Mucosa of rectum (tissue), 2 donors: Measurements from ENCODE around the gene RPUSD3.

Experiments used
- H3K27ac ChIP-seq, 2 donors: one replicate each; pipeline ENCODE4 v1.7.0; 2013; ENCODE audit warnings: inconsistent platforms in 2 of 2, low read depth in 2 of 2, low read length in 2 of 2
- H3K27me3 ChIP-seq, 2 donors: one replicate each; pipeline ENCODE4 v1.7.0; 2013; ENCODE audit warnings: low read length in 2 of 2; ENCODE audit not compliant: control insufficient read depth in 2 of 2, insufficient read depth in 2 of 2
- H3K36me3 ChIP-seq, 2 donors: one replicate each; pipeline ENCODE4 v1.7.0; 2013; ENCODE audit warnings: low read length in 2 of 2; ENCODE audit not compliant: control insufficient read depth in 2 of 2, insufficient read depth in 2 of 2
- H3K4me1 ChIP-seq, 2 donors: one replicate each; pipeline ENCODE4 v1.7.0; 2013; ENCODE audit warnings: low read length in 2 of 2, mild to moderate bottlenecking in 1 of 2; ENCODE audit not compliant: control insufficient read depth in 2 of 2, insufficient read depth in 2 of 2
- H3K4me3 ChIP-seq, 2 donors: one replicate each; pipeline ENCODE4 v1.7.0; 2013; ENCODE audit warnings: low read length in 2 of 2
- H3K9ac ChIP-seq, 2 donors: one replicate each; pipeline ENCODE4 v1.7.0; 2013; ENCODE audit warnings: low read length in 2 of 2, low read depth in 1 of 2, mild to moderate bottlenecking in 1 of 2
- H3K9me3 ChIP-seq, 2 donors: one replicate each; pipeline ENCODE4 v1.7.0; 2013; ENCODE audit warnings: low read length in 2 of 2; ENCODE audit not compliant: control insufficient read depth in 2 of 2
- donor health status: healthy.
- donor health status: Normal muscosa, but diverticular disease.

Gene RPUSD3

DNA sequence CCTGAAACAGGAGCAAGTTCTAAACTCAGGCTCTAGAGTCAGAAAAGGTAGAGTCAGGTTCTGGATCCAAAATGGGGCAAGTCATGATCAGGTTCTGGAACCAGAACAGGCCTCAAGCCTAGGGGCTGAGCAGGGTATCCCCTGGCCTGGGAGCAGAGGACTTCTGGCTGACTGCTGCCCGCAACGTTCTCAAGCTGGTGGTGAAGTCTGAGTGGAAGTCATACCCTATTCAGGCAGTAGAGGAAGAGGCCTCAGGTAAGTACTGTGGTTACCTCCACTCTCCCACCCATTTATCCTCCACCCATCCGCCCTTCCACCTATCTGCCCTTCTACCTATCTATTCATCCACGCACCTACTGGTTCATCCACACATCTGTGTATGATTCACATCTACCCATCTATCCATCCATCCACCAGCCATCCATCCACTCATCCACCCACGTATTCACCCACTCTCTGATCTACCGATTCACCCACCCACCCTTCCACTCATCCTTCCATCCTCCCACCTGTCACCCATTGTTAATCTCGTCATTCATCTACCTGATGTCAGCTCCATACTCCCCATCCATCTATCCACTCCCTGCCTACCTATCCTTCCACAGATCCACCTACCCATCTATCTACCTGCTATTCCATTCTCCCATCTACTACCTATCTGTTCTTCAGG lies 25.0 kb downstream of the RPUSD3 start:
- no peak overlapping the region for H3K27ac ChIP-seq
- H3K9ac ChIP-seq = no peak overlapping the region
- H3K27me3 ChIP-seq = no peaks in the 10 kb centered on the region
- H3K4me1 ChIP-seq = no peaks in the 10 kb centered on the region
- H3K4me3 ChIP-seq = no peak overlapping the region
- H3K9me3 ChIP-seq = no peaks in the 10 kb centered on the region
- peaks cover 6 to 8% of the 10 kb centered on the region in 2 donors for H3K36me3 ChIP-seq

DNA sequence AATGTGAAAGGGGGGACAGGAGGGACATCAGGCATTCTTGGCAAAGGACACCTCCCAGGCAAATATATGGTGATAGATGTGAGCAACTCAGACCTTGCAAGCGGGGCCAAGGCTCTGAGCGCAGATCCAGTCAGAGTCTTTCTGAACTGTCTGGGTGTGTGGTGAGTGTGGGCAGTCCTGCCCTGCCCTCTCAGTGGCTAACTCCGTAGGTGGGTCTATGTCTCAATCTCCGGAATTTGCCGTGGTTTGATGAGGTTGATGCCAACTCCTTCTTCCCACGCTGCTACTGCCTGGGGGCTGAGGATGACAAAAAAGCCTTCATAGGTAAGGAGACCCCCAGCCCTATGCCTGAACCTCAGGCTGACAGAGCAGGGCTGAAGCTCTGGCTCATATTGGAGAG lies 26.4 kb downstream of the RPUSD3 start:
- Histone ChIP-seq H3K9ac (no peak overlapping the region), H3K4me1 (no peaks in the 10 kb centered on the region), H3K4me3 (no peak overlapping the region), H3K9me3 (no peaks in the 10 kb centered on the region), H3K36me3 (peaks cover 10 to 13% of the 10 kb centered on the region in 2 donors), H3K27ac (no peak overlapping the region), H3K27me3 (no peaks in the 10 kb centered on the region)

GRCh38 chr3:9815986-9816385 lies 27.8 kb downstream of the RPUSD3 start:
- Histone ChIP-seq H3K9ac (no peak overlapping the region), H3K27me3 (no peaks in the 10 kb centered on the region), H3K4me1 (peaks cover 0 to under 1% of the 10 kb centered on the region in 2 donors), H3K4me3 (no peak overlapping the region), H3K27ac (no peak overlapping the region), H3K9me3 (no peaks in the 10 kb centered on the region), H3K36me3 (peaks cover 10 to 13% of the 10 kb centered on the region in 2 donors)

GRCh38 chr3:9812870-9813483 lies 30.8 kb downstream of the RPUSD3 start:
- Histone ChIP-seq H3K27me3 (no peaks in the 10 kb centered on the region), H3K9me3 (no peaks in the 10 kb centered on the region), H3K9ac (no peak overlapping the region), H3K4me3 (no peak overlapping the region), H3K4me1 (peaks cover 16 to 22% of the 10 kb centered on the region in 2 donors), H3K36me3 (peaks cover 4% of the 10 kb centered on the region in 2 donors), H3K27ac (no peak overlapping the region)

DNA sequence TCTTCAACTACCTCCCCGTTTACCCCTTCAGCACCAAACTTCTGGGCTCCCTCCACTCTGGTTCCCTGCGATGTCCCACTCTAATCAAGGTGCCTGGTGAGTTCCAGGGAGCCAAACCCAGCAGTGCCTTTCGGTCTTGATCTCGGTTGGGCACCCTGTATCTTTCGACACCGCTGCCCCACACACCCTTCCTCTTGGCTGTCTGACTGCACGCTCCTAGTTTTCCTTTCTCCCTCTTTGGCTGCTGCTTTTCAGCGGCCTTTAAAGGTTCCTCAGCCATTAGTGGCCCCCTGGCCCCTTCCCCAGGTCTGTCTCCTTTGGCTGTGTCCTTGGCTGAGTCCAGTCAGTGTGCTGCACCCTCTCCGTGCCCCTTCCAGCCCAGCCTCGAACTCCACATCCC lies 33.0 kb downstream of the RPUSD3 start:
- H3K27ac ChIP-seq = no peak overlapping the region

DNA sequence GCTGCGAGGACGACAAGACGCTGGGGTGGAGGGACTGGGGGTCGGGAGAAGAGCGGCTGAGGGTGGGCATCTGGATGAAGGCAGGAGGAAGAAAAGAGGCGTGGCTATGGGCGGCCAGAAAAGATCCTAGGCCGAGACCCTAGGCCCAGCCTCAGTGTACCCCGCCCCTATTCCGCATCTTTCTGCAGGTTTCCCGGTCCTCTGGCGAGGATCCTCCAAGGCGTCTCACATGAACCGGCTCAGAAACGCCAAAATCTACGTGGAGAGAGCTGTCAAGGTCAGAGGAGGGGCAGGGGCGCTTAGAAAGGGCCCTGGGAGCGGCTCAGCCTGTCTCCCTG lies 33.4 kb downstream of the RPUSD3 start:
- Histone ChIP-seq H3K27me3 (no peaks in the 10 kb centered on the region), H3K4me1 (peaks cover 16 to 22% of the 10 kb centered on the region in 2 donors)

More for the DNA sequence above, 33.0 kb downstream of the RPUSD3 start:
- Histone ChIP-seq H3K9ac (peak overlapping the region; percentile 63 to 85), H3K9me3 (no peaks in the 10 kb centered on the region), H3K27me3 (no peaks in the 10 kb centered on the region), H3K4me3 (peak overlapping the region; percentile 67 to 77), H3K36me3 (peaks cover 13 to 18% of the 10 kb centered on the region in 2 donors), H3K4me1 (peaks cover 16 to 22% of the 10 kb centered on the region in 2 donors)

DNA sequence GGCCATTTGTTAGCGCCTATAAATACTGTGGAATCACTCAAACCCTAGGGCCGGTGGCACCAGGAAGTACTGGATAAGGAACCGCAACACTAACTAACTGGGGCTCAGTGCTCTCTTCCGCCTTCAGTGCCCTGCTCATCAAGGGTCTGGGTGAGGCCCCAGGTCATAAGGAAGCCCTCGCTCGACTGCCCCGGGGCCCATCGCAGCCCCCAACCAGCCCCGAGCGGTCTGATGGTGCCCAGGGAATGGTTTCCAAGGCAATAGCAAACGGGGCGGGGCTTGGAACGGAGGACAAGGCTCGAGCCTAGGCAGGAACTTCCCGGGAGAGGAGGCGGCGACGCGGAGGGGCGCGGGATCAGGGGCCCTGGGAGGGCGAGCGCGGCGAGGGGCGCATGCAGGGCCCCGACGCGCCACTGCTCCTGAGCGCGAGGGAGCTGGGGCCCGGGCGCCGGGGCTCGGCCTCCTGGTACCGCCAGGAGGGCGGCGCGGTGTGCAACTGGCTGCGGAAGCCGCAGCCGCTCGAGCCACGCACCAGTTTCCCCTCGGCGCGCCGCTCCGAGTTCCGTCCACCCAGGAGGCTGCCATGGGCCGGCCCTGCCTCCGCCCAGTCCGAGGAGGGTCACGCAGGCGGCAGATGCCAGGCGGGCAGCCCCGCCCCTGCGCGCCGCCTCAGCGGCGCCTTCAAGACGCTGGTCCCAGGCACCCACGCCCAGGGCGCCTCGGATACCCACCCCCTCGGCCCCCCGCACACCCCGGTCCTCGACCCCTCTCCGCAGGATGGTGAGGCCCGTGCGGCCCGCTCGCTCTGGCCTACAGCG lies 34.0 kb downstream of the RPUSD3 start, which contains the start of gene TTLL3:
Gene TTLL3 (plus strand): TSS at position 648 of the 818 bp plus-strand sequence. CDS start 400 bp downstream, outside the sequence.
- Histone ChIP-seq H3K9me3 (no peaks in the 10 kb centered on the region), H3K27ac (peak within 1 kb of the TSS; percentile 94 to 97), H3K4me3 (peak within 1 kb of the TSS; percentile 67 to 77), H3K27me3 (no peaks in the 10 kb centered on the region), H3K4me1 (peaks cover 16 to 22% of the 10 kb centered on the region in 2 donors), H3K36me3 (peaks cover 23 to 28% of the 10 kb centered on the region in 2 donors), H3K9ac (peak within 1 kb of the TSS; percentile 74 to 85)

More for the DNA sequence above, 33.4 kb downstream of the RPUSD3 start:
- no peaks in the 10 kb centered on the region for H3K9me3 ChIP-seq
- peak overlapping the region; percentile 63 to 85 for H3K9ac ChIP-seq
- H3K27ac ChIP-seq = peak overlapping the region; percentile 94 to 97
- H3K4me3 ChIP-seq = peak overlapping the region; percentile 67 to 77
- H3K36me3 ChIP-seq = peaks cover 17 to 22% of the 10 kb centered on the region in 2 donors

DNA sequence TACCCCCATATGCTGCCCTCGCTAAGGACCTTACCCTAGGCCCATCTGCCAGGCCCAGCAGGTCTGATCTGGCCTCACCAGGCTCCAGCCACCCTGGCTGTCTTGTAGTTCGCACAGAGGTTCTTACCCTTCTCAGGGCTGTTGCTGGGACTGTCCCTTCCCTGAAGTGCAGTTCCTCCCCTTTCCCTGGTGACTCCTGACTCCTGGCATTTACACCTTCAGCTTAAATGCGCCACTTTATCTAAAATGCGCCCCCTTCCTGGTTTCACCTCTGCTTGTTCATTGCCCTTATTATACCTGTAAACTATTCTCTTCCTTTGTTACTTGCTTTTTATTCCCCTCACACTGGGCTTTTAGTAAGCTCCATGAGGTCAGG lies 34.6 kb downstream of the RPUSD3 start:
- peak overlapping the region; percentile 67 to 77 for H3K4me3 ChIP-seq
- peaks cover 29 to 34% of the 10 kb centered on the region in 2 donors for H3K36me3 ChIP-seq
- H3K4me1 ChIP-seq = peaks cover 16 to 22% of the 10 kb centered on the region in 2 donors
- H3K27ac ChIP-seq = peak overlapping the region; percentile 94 to 97
- H3K9ac ChIP-seq = peak overlapping the region; percentile 74 to 85
- no peaks in the 10 kb centered on the region for H3K27me3 ChIP-seq
- H3K9me3 ChIP-seq = no peaks in the 10 kb centered on the region

- H3K36me3 ChIP-seq = peaks cover 36 to 41% of the 10 kb centered on the region in 2 donors
- peaks cover 16 to 22% of the 10 kb centered on the region in 2 donors for H3K4me1 ChIP-seq
- H3K9ac ChIP-seq = peak overlapping the region; percentile 74 to 85
- no peaks in the 10 kb centered on the region for H3K27me3 ChIP-seq
- peak overlapping the region in 1 of 2 donors; percentile 77 for H3K4me3 ChIP-seq
- peak overlapping the region; percentile 94 to 97 for H3K27ac ChIP-seq
- no peaks in the 10 kb centered on the region for H3K9me3 ChIP-seq
Observed at GRCh38 chr3:9808345-9809037, 35.3 kb downstream of the RPUSD3 start.
